AG10803 (cell line): Measurements from ENCODE around the gene TP53I13.

Experiments
- DNase-seq: peaks from one replicate; pipeline ENCODE4 v3.0.0; 2010; ENCODE audit warnings: low read depth
- H3K4me3 ChIP-seq: 2 replicates; pipeline ENCODE4 v1.5.1; 2011; ENCODE audit warnings: mild to moderate bottlenecking, low read length, control low read depth
- TF ChIP-seq, protein P1 (sequence below): conservative IDR thresholded peaks from 2 replicates; pipeline ENCODE4 v1.5.1; 2011; ENCODE audit warnings: mild to moderate bottlenecking, low read length, control low read depth, inconsistent platforms

TP53I13 gene

DNA sequence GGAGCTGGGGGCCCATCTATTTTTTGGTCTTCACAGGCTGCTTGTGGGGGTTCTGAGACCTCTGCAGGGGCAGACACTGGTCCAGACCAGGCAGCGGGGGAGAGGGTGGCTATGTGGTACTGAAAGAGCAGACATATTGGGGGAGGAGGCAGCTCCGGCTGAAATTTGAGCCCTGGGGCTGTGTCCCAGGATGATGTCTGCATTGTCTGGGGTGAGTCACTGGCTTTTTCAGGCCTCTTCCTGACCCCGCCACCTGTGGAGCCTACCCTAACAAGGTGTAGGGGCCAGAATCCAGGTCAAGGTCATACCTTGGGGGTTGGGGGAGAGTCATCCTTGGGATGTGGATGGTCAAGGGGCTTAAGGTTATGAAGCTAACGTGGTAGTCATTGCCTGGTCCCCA lies 51.8 kb downstream of the TP53I13 start:
- peak; percentile 9 for DNase-seq
- no peak overlapping the region for H3K4me3 ChIP-seq
- TF ChIP-seq, protein P1, sequence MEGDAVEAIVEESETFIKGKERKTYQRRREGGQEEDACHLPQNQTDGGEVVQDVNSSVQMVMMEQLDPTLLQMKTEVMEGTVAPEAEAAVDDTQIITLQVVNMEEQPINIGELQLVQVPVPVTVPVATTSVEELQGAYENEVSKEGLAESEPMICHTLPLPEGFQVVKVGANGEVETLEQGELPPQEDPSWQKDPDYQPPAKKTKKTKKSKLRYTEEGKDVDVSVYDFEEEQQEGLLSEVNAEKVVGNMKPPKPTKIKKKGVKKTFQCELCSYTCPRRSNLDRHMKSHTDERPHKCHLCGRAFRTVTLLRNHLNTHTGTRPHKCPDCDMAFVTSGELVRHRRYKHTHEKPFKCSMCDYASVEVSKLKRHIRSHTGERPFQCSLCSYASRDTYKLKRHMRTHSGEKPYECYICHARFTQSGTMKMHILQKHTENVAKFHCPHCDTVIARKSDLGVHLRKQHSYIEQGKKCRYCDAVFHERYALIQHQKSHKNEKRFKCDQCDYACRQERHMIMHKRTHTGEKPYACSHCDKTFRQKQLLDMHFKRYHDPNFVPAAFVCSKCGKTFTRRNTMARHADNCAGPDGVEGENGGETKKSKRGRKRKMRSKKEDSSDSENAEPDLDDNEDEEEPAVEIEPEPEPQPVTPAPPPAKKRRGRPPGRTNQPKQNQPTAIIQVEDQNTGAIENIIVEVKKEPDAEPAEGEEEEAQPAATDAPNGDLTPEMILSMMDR, result no peak

DNA sequence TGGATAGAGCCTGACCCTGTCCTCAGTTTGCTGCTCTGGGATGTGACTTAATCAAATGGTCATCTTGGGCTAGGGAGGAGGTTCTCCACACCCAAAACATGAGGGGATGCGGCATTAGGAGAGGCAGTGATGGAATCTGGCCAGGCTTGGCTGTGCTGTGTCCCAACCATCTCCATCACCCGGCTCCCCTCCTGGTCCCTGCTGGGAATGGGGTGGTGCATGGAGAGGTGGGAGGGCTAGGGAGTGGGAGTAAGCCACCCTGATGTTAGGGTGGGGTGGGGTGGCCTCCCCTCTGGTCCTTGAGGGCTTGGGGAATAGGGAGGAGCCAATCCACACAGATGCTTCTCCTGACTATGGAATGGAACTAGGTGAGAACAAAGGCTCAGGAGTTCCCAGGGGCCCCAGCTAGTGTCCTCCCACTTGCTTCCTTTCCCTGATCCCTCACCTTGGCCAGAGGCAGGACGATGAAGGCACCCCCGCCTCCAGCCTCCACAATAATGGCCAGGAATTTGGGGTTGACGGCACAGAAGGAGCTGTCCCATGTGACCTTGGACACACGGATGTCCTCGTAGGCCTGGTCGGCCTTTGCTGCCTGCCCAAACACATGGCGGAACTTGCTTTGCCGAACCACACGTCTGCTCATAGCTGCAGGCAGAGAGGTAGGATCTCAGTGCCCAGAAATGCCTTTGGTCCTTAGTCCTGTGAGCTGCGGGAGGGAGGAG lies 52.4 kb downstream of the TP53I13 start:
- TF ChIP-seq, protein P1, result no peak
- no peak for DNase-seq
- no peak overlapping the region for H3K4me3 ChIP-seq

DNA sequence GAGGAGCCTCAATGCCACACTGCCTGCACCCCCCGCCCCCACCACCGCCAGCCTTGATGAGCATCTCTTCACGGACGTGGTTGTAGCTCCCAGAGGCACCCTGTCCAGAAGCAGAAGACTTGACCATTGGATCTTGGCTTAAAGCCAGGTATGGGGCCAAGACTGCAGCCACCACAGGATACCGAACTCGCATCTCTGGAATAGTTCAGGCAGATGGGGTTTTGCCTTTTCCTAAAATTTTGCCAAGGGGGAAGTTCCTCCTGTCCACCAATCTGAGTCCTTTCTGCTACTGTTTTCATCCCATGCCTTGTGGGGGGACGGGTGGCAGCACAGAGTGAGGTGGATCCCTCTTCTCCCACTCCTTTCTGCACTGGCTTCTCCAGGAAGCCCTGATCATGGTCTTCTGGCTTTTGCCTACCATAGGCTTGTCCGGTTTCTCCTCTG lies 53.3 kb downstream of the TP53I13 start:
- TF ChIP-seq, protein P1, result no peak
- peak overlapping the region; percentile 75 for H3K4me3 ChIP-seq
- peak; percentile 32 for DNase-seq
